GM19468 (cell line): ENCODE measurements around the gene PKP1.

Experiments
- ATAC-seq: cut with Tn5 transposase; IDR thresholded peaks from one replicate; pipeline ENCODE4 v1.9.1; 2021; ENCODE audit warnings: mild to moderate bottlenecking, moderate library complexity, moderate number of reproducible peaks; ENCODE audit not compliant: unreplicated experiment; ENCODE audit errors: extremely low read depth

Gene PKP1

DNA sequence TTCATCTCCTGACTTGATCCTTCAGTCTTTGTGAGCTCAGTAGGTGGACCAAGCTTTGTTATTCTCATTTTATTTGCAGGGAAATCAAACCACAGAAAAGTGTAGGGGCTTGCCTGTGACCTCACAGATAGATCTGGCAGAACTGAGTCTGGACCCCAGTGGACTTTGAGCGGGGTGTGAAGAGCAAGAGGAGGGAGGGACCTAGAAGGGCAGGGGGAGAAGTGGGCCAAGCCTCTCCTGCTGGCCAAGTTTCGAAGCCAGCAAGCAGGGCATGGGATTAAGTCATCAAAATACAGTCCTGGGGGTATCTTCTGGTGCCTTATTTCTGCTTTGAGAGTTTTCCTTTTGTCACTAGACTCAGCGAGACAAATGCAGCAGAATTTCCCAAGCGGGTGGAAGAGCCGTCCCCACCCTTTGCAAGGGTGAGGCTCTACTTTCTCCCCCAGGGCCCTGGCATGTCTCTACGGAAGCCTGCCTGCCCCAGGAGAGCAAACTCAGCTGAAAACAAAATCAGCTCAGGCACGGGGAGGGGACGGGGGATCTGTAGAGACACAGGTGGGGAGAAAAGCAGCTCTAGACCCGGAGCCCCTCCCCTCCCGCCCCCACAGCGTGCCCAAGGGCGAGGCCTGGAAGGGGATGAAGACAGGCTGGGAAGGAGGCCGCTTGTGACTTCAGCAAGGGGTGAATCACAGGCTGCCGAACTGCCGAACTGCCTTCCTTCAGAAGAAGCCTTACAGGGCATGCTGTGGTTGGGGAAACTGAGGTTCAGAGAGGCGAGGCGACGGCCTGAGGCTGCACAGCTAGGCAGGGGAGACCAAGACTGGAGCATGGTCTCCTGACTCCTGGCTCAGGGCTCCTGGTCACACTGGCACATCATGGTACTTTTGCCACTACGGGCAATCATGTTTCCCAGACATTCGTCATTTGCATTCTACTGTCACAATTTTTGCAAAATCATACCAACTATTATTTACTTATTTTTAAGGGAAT lies 19.2 kb downstream of the PKP1 start:
- no peak for ATAC-seq

DNA sequence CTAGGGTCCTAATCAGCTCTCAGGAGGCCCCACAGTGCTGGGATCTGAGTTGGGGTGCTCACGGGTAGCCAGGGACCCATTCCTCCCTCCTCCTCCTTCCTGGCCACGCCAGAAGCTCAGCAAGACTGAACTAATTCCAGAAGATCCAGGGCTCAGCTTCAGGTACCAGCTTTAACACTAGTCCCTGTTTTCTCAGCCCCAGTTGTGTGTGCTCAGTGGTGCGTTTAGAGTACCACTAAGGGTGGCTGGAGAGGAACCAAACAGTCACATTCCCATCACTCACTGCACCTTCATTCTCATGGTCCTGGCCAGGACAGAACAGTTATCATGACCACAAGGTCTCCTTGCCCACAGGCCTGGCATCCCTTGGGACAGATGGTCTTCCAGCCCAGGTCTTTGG lies 20.8 kb downstream of the PKP1 start:
- no peak for ATAC-seq

DNA sequence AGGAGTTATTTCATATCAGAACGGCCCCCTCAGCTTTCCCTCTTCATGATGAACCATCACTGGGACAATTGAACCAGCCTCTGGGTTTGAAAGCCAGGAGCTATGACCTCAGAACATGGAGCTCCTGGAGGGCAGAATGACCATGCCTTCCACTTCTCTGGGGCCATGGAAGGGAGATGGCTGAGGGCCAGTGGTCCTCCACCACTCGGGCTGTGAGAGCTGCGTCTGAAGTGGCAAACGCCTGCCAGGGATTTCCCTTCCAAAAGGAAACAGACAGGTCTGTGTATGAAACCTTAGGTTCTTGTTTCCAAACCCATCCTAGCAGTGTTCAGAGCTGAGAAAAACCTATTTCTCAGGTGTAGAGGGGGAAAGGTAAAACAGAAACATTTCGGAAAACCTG lies 22.5 kb downstream of the PKP1 start:
- ATAC-seq, result no peak

DNA sequence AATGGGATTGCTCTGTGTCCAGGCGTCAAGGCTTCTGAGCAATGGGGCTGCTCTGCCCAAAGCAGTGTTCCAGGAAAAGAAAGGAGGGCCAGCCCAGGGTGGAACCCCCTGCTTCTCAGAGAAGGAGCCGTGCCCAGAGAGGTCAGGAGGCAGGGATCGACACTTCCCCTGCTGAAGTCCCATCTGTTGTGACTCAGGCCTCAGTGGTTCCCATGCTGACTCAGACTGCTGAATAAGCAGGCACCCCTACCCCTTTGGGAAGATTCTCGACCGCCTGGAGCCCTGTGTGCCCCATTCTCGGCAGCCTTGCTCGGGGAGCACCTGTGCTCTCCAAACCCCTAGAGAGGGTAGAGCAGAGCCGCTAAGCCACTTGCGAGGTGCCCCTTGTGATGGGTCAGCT lies 23.9 kb downstream of the PKP1 start:
- no peak for ATAC-seq

DNA sequence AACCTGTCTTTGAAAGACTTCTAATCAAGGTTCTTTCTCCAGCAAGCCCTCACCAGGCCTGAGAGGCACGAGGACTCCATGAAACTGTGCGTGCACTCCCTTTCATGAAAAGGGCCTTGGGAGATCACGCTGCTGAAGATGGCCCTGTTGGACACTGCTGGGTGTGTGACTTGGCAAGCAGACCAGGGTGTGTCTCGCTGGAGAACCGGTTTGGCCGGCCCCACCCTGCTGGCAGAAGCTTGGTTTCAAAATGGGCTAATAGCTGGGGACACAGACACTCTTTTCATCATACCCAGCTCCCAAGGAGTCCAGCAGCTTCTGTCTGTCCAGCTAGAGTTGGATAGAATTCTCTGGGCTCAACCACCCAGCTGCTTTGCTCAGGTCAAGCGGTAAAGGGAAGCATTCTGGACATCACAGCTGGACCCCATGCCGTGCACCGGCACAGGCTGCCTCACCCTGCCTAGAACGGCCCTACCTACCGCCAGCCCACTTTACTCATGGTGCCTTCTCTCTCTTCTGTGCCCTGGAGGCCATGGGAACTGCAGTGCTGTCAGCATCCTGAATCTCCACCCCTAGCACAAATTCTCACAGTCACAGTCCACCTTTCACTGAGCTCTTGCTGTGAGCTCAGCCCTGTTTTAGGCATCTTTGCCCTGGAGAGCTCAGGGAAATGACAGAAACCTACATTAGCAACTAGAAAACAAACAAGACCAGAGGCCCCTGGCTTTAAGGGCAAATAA lies 24.6 kb downstream of the PKP1 start:
- ATAC-seq, result no peak

DNA sequence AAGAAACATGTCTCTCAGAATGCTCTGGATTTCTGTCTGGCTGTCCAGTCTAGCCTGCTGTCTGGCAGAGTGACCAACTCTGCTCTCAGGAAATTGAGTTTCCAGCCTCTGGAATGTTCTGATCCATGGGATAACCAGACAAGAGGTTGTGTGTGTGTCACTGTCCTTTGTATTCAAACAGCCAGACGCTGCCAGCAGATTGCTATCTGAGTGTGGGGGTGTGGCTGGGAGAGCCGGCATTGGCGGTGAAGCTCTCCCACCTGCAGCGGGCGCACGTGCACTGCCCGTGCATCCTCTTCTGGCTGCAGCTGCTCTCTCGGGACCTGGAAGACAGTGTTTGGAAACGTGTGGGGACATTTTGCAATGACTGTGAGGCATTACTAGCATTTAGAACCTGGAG lies 26.1 kb downstream of the PKP1 start:
- no peak for ATAC-seq

DNA sequence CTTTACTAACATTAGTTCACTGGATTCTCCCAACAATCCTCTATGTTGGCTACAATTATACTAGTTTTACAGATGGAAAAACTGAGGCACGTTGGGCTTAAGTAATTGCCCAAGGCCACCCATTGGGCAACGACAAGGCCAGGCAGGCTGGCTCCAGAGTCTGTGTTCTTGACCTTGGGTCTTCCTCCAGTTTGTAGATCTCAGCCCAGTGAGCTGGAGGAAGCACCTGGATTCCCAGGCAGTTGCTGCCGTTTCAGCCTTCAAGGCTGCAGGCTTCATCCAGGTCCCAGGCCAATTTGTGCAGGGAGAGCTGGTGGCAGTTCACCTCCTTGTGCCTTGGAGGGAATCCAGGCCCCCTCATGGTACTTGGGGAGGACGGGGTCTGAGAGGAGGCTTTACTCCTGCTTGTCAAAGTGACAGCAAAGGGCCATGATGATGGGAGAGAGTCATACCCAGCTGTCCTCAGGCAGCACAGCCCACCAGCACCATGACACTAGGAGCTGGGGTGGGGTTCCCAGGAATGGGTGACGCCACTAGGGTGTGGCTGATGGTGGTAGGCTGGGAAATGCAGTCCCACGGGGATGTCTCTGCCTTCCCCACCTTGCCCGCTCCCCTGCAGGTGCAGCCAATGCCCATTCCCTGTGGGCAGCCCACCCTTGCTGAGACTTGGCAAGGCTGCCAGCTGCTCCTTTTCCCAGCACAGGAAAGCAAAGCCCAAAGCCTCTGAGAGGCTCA lies 27.1 kb downstream of the PKP1 start:
- ATAC-seq, result no peak

DNA sequence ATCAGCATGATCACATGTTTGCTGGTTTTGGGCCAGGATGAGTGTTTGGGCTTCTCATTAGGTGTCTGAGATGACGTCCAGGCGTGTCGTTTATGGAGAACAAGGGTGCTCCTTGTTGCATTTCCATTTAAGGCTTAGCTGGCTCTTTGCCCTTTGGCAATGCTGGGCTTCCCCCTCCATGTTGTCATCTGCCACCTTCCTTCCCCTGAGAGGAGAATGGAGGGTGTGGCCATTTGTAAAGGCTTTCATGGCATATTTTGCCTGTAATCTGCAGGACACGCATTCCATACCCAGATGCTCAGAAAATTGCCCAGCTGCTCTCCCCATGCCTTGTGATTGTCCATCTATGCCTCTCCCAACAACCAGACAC lies 27.7 kb downstream of the PKP1 start:
- no peak for ATAC-seq

DNA sequence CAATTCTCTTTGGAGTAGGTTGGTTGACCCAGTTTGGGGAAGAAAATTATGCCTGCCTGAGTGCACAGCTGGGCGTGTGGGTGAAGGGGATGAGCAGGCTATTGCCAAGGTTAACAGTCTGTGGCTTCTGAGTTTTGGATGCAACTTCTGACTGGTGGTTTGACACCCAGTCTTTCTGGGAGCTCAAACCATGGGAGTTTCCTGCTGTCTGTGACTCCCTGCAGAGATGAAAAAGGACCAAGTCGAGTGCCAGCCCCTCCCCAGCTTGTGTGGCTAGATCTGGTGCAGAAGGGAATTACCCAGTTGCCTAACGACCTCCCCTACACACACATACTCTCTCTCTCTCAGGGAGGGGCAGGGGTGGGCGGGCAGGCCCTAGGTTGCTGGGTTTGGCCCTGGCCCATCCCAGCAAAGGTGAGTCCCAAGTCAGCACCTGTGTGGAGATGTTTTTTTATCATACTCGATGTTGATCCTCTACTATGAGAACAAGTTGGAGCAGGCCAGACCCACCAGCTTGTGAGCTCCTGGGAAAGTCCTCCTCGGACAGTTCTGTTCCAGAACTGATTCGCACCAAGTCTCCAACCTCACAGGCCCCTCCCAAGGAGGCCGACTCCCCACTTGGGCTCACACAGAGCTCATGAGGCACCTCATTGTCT lies 28.2 kb downstream of the PKP1 start:
- no peak for ATAC-seq

DNA sequence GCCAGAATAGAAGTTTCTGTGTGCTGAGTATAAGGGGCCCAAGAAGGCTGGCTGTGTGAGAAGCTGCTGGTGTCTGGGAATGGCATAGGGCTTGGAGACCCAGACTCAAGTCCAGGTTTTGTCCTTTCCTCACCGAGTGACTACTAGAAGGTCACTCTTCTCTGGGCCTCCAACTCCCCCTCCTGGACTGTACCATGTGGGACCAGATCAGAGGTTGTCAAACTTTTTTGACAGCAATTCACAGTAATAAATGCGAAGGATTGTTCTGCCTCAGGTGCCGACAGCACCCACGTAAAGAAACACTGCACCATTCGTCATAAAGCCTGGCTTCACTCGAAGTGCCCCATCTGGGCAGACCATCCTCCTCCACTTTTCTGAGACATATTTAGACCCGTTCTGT lies 29.0 kb downstream of the PKP1 start:
- ATAC-seq, result no peak

DNA sequence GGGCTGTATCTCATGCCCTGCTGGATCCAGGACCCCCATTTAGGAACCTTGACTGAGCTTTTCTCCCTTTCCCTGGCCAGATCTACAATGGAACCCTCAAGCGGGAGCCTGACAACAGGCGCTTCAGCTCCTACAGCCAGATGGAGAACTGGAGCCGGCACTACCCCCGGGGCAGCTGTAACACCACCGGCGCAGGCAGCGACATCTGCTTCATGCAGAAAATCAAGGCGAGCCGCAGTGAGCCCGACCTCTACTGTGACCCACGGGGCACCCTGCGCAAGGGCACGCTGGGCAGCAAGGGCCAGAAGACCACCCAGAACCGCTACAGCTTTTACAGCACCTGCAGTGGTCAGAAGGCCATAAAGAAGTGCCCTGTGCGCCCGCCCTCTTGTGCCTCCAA lies 29.8 kb downstream of the PKP1 start:
- ATAC-seq, result no peak

DNA sequence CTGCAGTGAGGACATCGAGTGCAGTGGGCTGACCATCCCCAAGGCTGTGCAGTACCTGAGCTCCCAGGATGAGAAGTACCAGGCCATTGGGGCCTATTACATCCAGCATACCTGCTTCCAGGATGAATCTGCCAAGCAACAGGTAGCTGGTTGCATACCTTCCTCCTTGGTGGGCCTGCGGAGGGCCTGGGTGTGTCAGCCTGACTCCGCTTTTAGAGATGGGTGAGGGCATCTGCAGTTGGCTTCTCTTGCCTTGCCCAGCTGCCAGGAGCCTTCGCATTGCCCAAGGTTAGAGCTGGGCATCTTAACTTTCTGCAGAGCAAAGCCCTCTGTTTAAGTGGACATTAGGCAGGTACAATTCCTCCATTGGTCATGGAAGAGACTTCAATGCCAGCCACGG lies 33.2 kb downstream of the PKP1 start:
- no peak for ATAC-seq

DNA sequence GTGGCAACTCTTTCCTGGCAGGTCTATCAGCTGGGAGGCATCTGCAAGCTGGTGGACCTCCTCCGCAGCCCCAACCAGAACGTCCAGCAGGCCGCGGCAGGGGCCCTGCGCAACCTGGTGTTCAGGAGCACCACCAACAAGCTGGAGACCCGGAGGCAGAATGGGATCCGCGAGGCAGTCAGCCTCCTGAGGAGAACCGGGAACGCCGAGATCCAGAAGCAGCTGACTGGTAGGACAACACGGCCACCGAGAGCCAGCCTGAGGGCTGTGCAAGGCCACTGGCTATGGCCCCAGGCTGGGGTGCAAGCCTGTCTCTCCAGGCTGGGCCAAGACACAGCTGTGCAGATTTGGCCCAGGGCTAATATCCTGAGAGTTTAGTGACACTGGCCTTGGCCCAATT lies 34.2 kb downstream of the PKP1 start:
- ATAC-seq, result no peak

DNA sequence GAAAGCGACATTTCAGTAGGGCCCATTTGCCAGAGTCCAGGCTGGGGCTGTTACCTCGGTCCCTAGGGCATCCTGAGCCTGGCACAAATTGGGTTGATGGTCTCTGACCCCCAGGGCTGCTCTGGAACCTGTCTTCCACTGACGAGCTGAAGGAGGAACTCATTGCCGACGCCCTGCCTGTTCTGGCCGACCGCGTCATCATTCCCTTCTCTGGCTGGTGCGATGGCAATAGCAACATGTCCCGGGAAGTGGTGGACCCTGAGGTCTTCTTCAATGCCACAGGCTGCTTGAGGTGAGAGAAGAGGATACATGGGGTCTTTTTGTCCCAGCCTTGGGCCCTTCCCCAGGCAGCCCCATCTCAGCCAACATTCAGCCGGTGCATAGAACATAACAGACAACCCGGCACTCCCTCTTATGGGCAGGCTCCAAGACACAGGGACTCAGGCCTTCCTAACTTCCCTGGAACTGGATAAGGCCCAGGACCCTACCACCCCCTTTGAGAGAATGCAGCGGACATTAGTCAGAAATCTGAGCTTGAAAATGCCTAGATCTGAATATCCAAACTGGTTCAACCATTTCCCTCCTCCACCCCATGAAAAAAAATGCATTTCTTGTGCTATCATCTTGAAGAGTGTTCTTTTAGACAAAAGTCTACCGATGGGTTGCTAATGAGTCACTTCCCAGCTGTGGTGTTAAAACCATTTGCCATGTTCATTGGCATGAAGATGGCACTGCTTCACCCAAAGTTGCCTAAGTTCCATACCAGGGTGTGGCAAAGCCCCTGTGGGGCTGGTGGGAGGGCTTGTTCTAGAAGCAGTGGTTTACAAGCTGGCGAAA lies 35.4 kb downstream of the PKP1 start:
- ATAC-seq, result no peak

DNA sequence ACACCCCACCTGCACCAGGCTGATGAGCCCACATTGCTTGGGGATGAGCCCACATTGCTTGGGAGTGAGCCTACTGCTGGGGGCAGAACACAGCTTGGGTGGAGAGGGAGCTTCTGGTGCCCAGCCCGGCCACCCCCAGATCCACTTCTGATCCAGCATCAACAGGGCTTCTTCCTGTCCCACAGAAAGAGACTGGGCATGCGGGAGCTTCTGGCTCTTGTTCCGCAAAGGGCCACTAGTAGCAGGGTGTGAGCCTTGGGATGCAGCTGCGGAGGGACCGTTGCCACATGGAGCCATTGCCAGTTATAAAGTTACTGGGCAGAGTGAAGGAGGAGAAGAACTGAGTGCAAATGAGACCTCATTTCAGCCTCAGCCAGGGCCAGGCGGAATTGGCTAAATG lies 36.3 kb downstream of the PKP1 start:
- ATAC-seq, result no peak

DNA sequence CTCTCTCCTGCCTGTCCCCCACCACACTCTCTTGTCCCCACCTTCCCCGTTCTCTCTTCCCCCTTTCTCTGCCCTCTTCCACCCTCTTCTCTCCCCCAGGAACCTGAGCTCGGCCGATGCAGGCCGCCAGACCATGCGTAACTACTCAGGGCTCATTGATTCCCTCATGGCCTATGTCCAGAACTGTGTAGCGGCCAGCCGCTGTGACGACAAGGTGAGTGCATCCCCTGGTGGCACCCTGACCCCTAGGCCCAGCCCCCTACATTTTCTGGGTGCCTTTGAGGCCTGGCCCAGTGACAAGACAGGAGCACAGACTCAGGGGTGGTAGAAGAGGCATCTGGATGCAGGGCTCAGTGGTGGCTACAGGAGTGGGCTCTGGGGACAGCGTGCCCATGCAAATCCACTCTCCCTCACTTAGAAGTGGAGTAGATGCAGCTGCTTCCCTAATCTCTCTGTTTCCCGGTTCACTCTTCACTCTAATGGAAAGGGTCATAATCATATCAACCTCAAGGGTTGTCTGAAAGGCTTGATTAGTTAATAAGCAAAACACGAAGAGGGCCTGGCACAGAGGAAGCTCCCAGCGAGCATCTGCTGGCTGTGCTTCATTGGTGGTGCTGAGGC lies 37.0 kb downstream of the PKP1 start:
- no peak for ATAC-seq

DNA sequence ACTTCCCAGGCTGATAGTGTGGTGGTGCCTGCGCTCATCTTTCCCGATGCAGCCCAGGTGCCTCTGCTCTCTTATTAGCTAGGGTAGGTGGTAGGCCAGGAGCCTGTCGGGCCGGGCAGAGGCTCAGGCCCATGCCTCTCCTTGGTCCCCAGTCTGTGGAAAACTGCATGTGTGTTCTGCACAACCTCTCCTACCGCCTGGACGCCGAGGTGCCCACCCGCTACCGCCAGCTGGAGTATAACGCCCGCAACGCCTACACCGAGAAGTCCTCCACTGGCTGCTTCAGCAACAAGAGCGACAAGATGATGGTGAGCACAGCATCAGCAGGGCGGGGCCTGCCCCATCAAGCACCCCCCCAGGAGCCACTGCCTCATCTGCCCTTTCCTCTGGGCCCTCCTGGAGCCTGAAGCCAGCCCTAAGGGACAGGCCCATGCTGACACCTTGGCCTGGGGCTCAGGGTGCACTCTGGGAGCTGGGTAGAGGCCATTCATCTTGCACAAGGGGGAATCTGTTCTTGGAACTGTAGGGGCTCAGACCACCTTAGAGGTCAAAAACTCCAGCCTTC lies 38.6 kb downstream of the PKP1 start:
- no peak for ATAC-seq

DNA sequence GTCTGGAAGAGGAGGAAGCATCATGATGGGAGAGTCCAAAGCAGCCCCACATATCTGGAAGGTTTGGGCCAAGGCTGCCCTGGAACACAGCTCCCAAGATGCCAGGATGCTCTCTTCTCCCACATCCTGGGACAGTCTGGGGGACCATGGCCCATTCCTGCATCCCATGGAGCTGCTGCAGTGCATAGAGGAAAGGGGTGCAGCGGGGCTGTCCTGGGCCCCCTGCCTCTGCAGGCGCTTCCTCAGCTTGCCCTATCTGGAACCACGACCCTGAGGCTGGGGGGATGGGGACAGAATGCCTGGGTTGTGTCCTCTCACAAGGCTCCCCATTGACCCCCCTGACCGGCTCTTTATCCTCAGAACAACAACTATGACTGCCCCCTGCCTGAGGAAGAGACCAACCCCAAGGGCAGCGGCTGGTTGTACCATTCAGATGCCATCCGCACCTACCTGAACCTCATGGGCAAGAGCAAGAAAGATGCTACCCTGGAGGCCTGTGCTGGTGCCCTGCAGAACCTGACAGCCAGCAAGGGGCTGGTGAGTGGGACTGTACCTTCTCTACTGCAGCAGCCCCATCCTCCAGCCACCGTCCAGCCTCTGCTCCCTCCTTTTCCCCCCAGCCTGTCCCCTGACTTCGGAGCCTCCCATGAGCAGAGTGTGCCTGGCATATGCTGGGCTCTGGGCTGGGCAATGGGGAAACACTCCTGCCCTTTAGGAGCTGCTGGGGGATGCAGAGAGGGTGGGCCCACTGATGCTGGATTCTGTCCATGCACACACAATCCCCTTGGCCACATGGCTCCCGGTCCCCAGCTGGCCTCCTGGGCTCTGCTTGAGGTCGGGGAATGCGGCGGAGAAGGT lies 39.6 kb downstream of the PKP1 start:
- no peak for ATAC-seq
